NB4 (cell line): ENCODE data around the gene CALN1.

ENCODE experiments used
- DNase-seq: peaks from one replicate; pipeline ENCODE4 v3.0.0; 2010; ENCODE audit warnings: low read depth
- H3K4me3 ChIP-seq: one replicate; pipeline ENCODE4 v1.5.1; 2011; ENCODE audit warnings: mild to moderate bottlenecking, low read depth, low read length, moderate library complexity
- MYC ChIP-seq: IDR thresholded peaks from 2 replicates; pipeline ENCODE4 v1.6.1; 2011; ENCODE audit warnings: low read depth, low read length
- POLR2A ChIP-seq: IDR thresholded peaks from 2 replicates; pipeline ENCODE4 v1.6.1; 2011; ENCODE audit warnings: mild to moderate bottlenecking; ENCODE audit not compliant: insufficient read length; ENCODE audit errors: extremely low read depth
- TF ChIP-seq, protein P1 (sequence below): IDR thresholded peaks from 2 replicates; pipeline ENCODE4 v1.6.1; 2011; ENCODE audit warnings: low read depth, low read length
- TF ChIP-seq, protein P2 (sequence below): IDR thresholded peaks from one replicate; pipeline ENCODE4 v1.5.1; 2012; ENCODE audit warnings: low read depth, low read length

Gene CALN1

DNA sequence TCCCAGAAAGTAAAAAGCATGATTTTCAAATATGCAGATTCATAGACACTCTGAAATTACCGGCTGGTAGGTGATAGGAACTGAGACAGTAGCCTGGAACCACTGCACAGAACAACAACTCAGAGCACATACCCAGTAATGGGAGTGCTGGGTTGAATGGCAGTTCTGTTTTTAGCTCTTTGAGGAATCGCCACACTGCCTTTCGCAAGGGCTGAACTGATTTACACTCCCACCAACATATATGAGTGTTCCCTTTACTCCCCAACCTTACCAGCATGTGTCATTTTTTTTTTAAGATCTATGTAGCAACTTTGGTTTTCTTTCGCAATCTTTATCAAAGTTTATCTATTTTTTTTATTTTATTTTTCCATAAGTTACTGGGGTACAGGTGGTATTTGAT lies 358.8 kb downstream of the CALN1 start:
- peak; percentile 33 for DNase-seq
- TF ChIP-seq, protein P1, sequence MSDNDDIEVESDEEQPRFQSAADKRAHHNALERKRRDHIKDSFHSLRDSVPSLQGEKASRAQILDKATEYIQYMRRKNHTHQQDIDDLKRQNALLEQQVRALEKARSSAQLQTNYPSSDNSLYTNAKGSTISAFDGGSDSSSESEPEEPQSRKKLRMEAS, result no peak
- TF ChIP-seq, protein P2, sequence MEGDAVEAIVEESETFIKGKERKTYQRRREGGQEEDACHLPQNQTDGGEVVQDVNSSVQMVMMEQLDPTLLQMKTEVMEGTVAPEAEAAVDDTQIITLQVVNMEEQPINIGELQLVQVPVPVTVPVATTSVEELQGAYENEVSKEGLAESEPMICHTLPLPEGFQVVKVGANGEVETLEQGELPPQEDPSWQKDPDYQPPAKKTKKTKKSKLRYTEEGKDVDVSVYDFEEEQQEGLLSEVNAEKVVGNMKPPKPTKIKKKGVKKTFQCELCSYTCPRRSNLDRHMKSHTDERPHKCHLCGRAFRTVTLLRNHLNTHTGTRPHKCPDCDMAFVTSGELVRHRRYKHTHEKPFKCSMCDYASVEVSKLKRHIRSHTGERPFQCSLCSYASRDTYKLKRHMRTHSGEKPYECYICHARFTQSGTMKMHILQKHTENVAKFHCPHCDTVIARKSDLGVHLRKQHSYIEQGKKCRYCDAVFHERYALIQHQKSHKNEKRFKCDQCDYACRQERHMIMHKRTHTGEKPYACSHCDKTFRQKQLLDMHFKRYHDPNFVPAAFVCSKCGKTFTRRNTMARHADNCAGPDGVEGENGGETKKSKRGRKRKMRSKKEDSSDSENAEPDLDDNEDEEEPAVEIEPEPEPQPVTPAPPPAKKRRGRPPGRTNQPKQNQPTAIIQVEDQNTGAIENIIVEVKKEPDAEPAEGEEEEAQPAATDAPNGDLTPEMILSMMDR, result no peak
- TF ChIP-seq POLR2A, result no peak
- TF ChIP-seq MYC, result no peak
- no peak overlapping the region for H3K4me3 ChIP-seq

DNA sequence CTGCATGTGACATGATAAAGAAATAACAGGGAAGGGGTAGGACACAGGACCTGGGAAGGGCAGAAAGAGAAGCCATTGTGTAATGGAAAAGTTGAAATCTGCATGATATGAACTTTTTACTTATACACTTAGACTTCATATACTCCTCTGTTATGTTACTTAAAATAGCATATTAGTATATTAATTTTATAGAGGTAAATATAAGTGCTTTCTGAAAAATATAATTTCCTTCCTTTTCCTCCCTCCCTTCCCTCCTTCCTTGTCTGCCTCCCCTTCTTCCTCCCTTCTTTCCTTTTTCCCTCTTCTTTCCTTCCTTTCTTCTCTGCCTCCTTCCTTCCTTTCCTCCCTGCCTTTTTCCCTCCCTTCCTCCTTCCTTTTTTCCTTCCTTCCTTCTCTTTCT lies 363.7 kb downstream of the CALN1 start:
- TF ChIP-seq MYC (no peak), POLR2A (no peak)
- TF ChIP-seq, protein P2, result no peak
- TF ChIP-seq, protein P1, result no peak
- no peak overlapping the region for H3K4me3 ChIP-seq
- DNase-seq, result no peak

DNA sequence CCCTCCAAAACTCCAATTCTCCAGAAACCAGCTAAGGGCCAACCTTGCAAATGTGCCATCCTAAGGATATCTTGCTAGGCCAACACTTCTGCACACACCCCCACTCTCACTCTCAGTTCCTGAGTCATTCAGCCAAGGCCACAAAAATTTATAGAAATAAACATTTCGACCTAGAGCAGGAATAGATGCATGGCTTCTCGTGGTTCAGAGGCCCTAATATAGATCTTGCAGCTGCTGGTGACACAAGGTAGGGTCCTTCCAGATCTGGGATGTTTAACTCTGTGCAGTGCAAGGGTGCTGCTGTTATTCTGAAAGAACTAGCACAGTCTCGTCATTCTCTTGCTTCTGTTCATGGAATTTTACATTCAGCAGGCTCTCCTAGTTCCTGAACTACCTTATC lies 369.3 kb downstream of the CALN1 start:
- TF ChIP-seq, protein P1, result no peak
- TF ChIP-seq, protein P2, result no peak
- TF ChIP-seq POLR2A (no peak), MYC (no peak)
- no peak for DNase-seq

DNA sequence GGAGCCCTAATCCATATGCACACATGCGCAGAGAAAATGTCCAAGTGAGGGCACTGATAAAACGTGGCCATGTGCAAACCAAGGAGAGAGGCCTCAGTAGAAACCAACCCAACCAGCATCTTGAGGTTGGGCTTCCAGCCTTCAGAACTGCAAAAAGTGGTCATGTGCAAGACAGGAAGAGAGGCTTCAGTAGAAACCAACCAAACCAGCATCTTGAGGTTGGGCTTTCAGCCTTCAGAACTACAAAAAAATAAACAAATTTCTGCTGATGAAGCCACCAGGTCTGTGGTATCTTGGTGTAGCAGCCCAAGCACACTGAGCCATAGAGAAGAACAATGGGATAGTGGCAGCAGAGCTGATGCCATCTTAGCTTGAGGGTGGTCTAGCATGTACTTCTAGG lies 371.5 kb downstream of the CALN1 start:
- H3K4me3 ChIP-seq, result no peak overlapping the region
- TF ChIP-seq, protein P2, result no peak
- no peak for TF ChIP-seq POLR2A
- DNase-seq, result no peak

More for the DNA sequence above, 369.3 kb downstream of the CALN1 start:
- no peak overlapping the region for H3K4me3 ChIP-seq

DNA sequence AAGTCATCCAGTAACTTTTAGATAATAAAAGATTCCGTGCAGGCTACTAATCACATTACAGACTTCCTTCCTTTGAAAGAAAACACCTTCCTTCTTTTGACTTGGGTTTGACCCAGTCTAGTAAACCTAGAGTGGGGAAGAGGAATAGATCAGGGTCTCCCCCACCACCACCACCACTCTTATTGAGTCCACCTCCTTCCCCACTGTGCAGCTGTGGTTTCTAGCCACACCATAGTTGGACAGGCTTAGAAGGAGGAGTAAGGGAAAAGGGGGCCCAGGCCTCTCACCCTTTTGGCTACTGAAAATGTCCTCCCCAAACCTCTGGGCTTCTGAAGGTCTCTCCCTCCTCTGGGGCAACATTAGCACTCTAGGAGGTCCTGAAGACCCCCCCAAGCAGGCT lies 372.7 kb downstream of the CALN1 start:
- no peak overlapping the region for H3K4me3 ChIP-seq
- DNase-seq, result no peak
- TF ChIP-seq, protein P1, result no peak
- TF ChIP-seq POLR2A (no peak), MYC (no peak)
- TF ChIP-seq, protein P2, result no peak

DNA sequence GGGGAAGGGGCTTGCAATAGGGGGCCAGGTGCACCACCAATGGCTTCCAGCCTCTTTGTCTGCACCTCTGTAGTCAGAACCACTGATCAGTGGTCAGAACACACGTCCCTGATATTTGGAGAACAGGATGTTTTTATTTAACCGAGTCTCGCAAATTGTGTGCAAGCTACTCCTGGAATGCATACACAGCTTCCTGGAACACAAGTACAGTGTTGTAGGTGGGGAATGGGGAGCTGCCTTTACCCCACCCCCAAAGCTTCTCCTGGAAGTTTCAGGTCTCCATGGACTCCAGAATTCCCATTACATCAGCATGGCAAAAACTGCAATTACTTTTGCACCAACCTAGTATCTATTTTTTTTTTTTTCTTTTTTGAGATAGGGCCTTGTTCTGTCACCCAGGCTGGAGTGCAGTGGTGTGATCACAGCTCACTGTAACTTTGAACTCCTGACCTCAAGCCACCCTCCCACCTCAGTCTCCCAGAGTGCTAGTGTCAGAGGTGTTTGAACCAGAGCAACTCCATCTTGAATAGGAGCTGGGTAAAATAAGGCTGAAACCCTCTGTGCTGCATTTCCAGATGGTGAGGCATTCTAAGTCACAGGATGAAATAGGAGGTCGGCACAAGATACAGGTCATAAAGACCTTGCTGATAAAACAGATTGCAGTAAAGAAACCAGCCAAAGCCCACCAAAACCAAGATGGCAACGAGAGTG lies 374.0 kb downstream of the CALN1 start:
- no peak overlapping the region for H3K4me3 ChIP-seq
- DNase-seq, result no peak
- TF ChIP-seq, protein P2, result no peak
- TF ChIP-seq, protein P1, result no peak
- TF ChIP-seq MYC (no peak), POLR2A (no peak)
